Naive thymus-derived CD4-positive, alpha-beta T cell (primary cell): ENCODE data around the gene INSIG2. TPM values are rescaled to one million over a fixed set of nuclear protein-coding genes. Genes with fewer than 3 reads are reported as not detected.
"Not testable (repeated sequence)": the region's sequence is repeated elsewhere in the genome, so short reads cannot be mapped to it uniquely, and the experiment has no call there.

Source experiments
- ATAC-seq: fragments of 150-1000 bp; cut with Tn5 transposase; 2 replicates; pipeline ENCODE4 v1.10.0; 2021; ENCODE audit warnings: mild to moderate bottlenecking, moderate library complexity
- CTCF ChIA-PET: fragments of 350-600 bp; sonication (Branson Sonifier 250); formaldehyde crosslinking; loops from one replicate; lab custom pipeline; 2021; ENCODE audit warnings: antibody characterized with exemption; lab: Charles Lee
- POLR2A ChIA-PET: fragments of 350-600 bp; sonication (Branson Sonifier 250); formaldehyde crosslinking; loops from one replicate; lab custom pipeline; 2021; ENCODE audit warnings: antibody characterized with exemption, inconsistent platforms; lab: Charles Lee
- DNase-seq, 9 donors: peaks; one replicate each; pipeline versions ENCODE4 v3.0.0 to v3.0.0-alpha.2; 2020 to 2022; ENCODE audit warnings: mixed read lengths in 1 of 9
- H3K27ac ChIP-seq: one replicate; pipeline ENCODE4 v1.7.0; 2013; ENCODE audit warnings: mild to moderate bottlenecking, low read depth, low read length, moderate library complexity
- H3K27me3 ChIP-seq, 2 donors: one replicate each; pipeline ENCODE4 v1.7.0; 2013; ENCODE audit warnings: low read length in 2 of 2, mild to moderate bottlenecking in 2 of 2, moderate library complexity in 2 of 2; ENCODE audit not compliant: control insufficient read depth in 2 of 2, insufficient read depth in 2 of 2
- H3K36me3 ChIP-seq, 3 experiments: 1 replicate in 2 of 3; 2 replicates in 1 of 3; pipeline ENCODE4 v1.7.0; 2013; ENCODE audit warnings: low read length in 3 of 3, mild to moderate bottlenecking in 3 of 3, moderate library complexity in 1 of 3; ENCODE audit not compliant: insufficient read depth in 3 of 3, control insufficient read depth in 2 of 3
- H3K4me1 ChIP-seq, 2 donors: one replicate each; pipeline ENCODE4 v1.7.0; 2013; ENCODE audit warnings: low read length in 2 of 2, mild to moderate bottlenecking in 2 of 2, moderate library complexity in 1 of 2; ENCODE audit not compliant: control insufficient read depth in 2 of 2, insufficient read depth in 2 of 2
- H3K4me3 ChIP-seq: 2 replicates; pipeline ENCODE4 v1.7.0; 2013; ENCODE audit warnings: mild to moderate bottlenecking, low read length
- H3K9me3 ChIP-seq, 3 experiments: 1 replicate in 2 of 3; 2 replicates in 1 of 3; pipeline ENCODE4 v1.7.0; 2013; ENCODE audit warnings: low read length in 3 of 3; ENCODE audit not compliant: control insufficient read depth in 2 of 3
- H3K27ac Mint-ChIP-seq, 9 donors: one replicate each; pipeline ENCODE4 v1.8.0; 2020 to 2022; ENCODE audit warnings: mixed read lengths in 9 of 9, mild to moderate bottlenecking in 8 of 9, moderate library complexity in 5 of 9, inconsistent platforms in 2 of 9
- H3K27me3 Mint-ChIP-seq, 5 donors: one replicate each; pipeline ENCODE4 v1.8.0; 2021 to 2022; ENCODE audit warnings: mixed read lengths in 5 of 5, mild to moderate bottlenecking in 1 of 5
- H3K36me3 Mint-ChIP-seq, 5 donors: one replicate each; pipeline ENCODE4 v1.8.0; 2020 to 2022; ENCODE audit warnings: mixed read lengths in 5 of 5, mild to moderate bottlenecking in 3 of 5, inconsistent platforms in 1 of 5
- H3K4me1 Mint-ChIP-seq, 7 donors: one replicate each; pipeline ENCODE4 v1.8.0; 2020 to 2022; ENCODE audit warnings: mixed read lengths in 7 of 7, mild to moderate bottlenecking in 3 of 7, inconsistent platforms in 1 of 7
- H3K4me3 Mint-ChIP-seq, 10 donors: one replicate each; pipeline ENCODE4 v1.8.0; 2020 to 2022; ENCODE audit warnings: mild to moderate bottlenecking in 10 of 10, mixed read lengths in 10 of 10, moderate library complexity in 6 of 10, inconsistent platforms in 2 of 10
- H3K9me3 Mint-ChIP-seq, 11 donors: one replicate each; pipeline ENCODE4 v1.8.0; 2020 to 2022; ENCODE audit warnings: mixed read lengths in 11 of 11, mild to moderate bottlenecking in 4 of 11, inconsistent platforms in 1 of 11, moderate library complexity in 1 of 11
- intact Hi-C, 2 donors: fragments of 100-400 bp; cut with micrococcal nuclease; formaldehyde crosslinking; loops; one replicate each; pipeline ENCODE4 v1.15.1; 2023
- polyA plus RNA-seq, 2 donors: library from polyadenylated mRNA; unstranded; fragments of 300-500 nt; fragmentation: Illumina TruSeq; gene quantifications; one replicate each; pipeline ENCODE4 v1.2.3, GENCODE V29; 2021
- total RNA-seq, 6 experiments: library from RNA in 5 of 6; stranded (reverse) in 5 of 6; gene quantifications; 1 replicate in 5 of 6; 2 replicates in 1 of 6; pipeline ENCODE4 v1.2.3 and lab custom pipeline; 2021 to 2026

INSIG2 gene
- total and polyA plus RNA-seq, 7 experiments from 2014 or later: 8.5 to 31.5 (median 21.0) TPM

- H3K4me3 Mint-ChIP-seq: peak overlapping the region in 1 of 10 donors; percentile 7
- DNase-seq (no peak), ATAC-seq (no peak)
- Histone ChIP-seq H3K27me3 (no peaks in the 10 kb centered on the region), H3K36me3 (peaks cover 3 to 7% (median 3%) of the 10 kb centered on the region in 3 experiments), H3K9me3 (no peaks in the 10 kb centered on the region), H3K4me1 (peaks cover 0 to 17% of the 10 kb centered on the region in 2 donors), H3K27ac (no peak overlapping the region), H3K4me3 (no peak overlapping the region)
- H3K36me3 Mint-ChIP-seq: peaks cover 0 to 4% (median 0%) of the 10 kb centered on the region in 5 donors
- intact Hi-C loops: no loop called here
- CTCF ChIA-PET: interaction anchor here (0.7 kb wide), 1 partner anchor 10 kb away, joined by 3 read pairs; no protein-coding TSS in a partner anchor
- H3K9me3 Mint-ChIP-seq: no peaks in the 10 kb centered on the region
- no peak overlapping the region for H3K27ac Mint-ChIP-seq
- H3K27me3 Mint-ChIP-seq: no peaks in the 10 kb centered on the region
- POLR2A ChIA-PET: no interaction called here
- H3K4me1 Mint-ChIP-seq: peaks cover 21 to 61% (median 43%) of the 10 kb centered on the region in 7 donors
Measured at GRCh38 chr2:118091631-118092030, 3.4 kb downstream of the INSIG2 start.

GRCh38 chr2:118094102-118094501 lies 5.8 kb downstream of the INSIG2 start:
- peak overlapping the region in 1 of 9 donors; percentile 17 for H3K27ac Mint-ChIP-seq
- H3K9me3 Mint-ChIP-seq, ATAC-seq, H3K4me3 ChIP-seq, H3K36me3 ChIP-seq, DNase-seq, intact Hi-C loops, POLR2A ChIA-PET, H3K27ac ChIP-seq, H3K9me3 ChIP-seq, H3K27me3 Mint-ChIP-seq, H3K27me3 ChIP-seq: not testable (repeated sequence)
- H3K4me1 ChIP-seq: peaks cover 0 to 17% of the 10 kb centered on the region in 2 donors
- peaks cover 25 to 61% (median 50%) of the 10 kb centered on the region in 7 donors for H3K4me1 Mint-ChIP-seq
- H3K4me3 Mint-ChIP-seq: peak overlapping the region in 9 of 10 donors; percentile 1 to 52 (median 16)
- CTCF ChIA-PET: interaction anchor here (0.6 kb wide), 1 partner anchor 115 kb away, joined by 4 read pairs; no protein-coding TSS in a partner anchor
- H3K36me3 Mint-ChIP-seq: peaks cover 4 to 17% (median 14%) of the 10 kb centered on the region in 5 donors

GRCh38 chr2:118094503-118094902 lies 6.2 kb downstream of the INSIG2 start:
- peaks cover 3 to 10% (median 4%) of the 10 kb centered on the region in 3 experiments for H3K36me3 ChIP-seq
- H3K9me3 Mint-ChIP-seq: no peaks in the 10 kb centered on the region
- peaks cover 25 to 61% (median 51%) of the 10 kb centered on the region in 7 donors for H3K4me1 Mint-ChIP-seq
- no peak for ATAC-seq
- no peaks in the 10 kb centered on the region for H3K27me3 Mint-ChIP-seq
- intact Hi-C loops: no loop called here
- ChIA-PET CTCF (no interaction called here), POLR2A (no interaction called here)
- peak in 2 of 9 donors; percentile 2 to 4 for DNase-seq
- no peak overlapping the region for H3K27ac ChIP-seq
- peak overlapping the region in 9 of 10 donors; percentile 1 to 52 (median 16) for H3K4me3 Mint-ChIP-seq
- no peaks in the 10 kb centered on the region for H3K27me3 ChIP-seq
- peaks cover 0 to 17% of the 10 kb centered on the region in 2 donors for H3K4me1 ChIP-seq
- peak overlapping the region in 2 of 9 donors; percentile 17 to 24 for H3K27ac Mint-ChIP-seq
- H3K9me3 ChIP-seq: no peaks in the 10 kb centered on the region
- H3K4me3 ChIP-seq: no peak overlapping the region
- peaks cover 4 to 17% (median 14%) of the 10 kb centered on the region in 5 donors for H3K36me3 Mint-ChIP-seq

- Histone ChIP-seq H3K4me3 (no peak overlapping the region), H3K36me3 (peaks cover 3 to 15% (median 4%) of the 10 kb centered on the region in 3 experiments), H3K9me3 (no peaks in the 10 kb centered on the region), H3K4me1 (peaks cover 0 to 17% of the 10 kb centered on the region in 2 donors), H3K27me3 (no peaks in the 10 kb centered on the region), H3K27ac (no peak overlapping the region)
- no peak for ATAC-seq
- intact Hi-C loops: no loop called here
- no peak for DNase-seq
- Mint-ChIP-seq H3K27ac (peak overlapping the region in 4 of 9 donors; percentile 50 to 84 (median 54)), H3K27me3 (no peaks in the 10 kb centered on the region), H3K9me3 (no peaks in the 10 kb centered on the region), H3K4me1 (peaks cover 27 to 54% (median 48%) of the 10 kb centered on the region in 7 donors), H3K36me3 (peaks cover 7 to 23% (median 20%) of the 10 kb centered on the region in 5 donors), H3K4me3 (no peak overlapping the region)
- CTCF ChIA-PET: no interaction called here
- POLR2A ChIA-PET: no interaction called here
Measured at GRCh38 chr2:118095610-118096009, 7.3 kb downstream of the INSIG2 start.

- Mint-ChIP-seq H3K36me3 (peaks cover 10 to 35% (median 24%) of the 10 kb centered on the region in 5 donors), H3K9me3 (no peaks in the 10 kb centered on the region), H3K27me3 (no peaks in the 10 kb centered on the region), H3K27ac (no peak overlapping the region), H3K4me1 (peaks cover 23 to 39% (median 36%) of the 10 kb centered on the region in 7 donors), H3K4me3 (no peak overlapping the region)
- Histone ChIP-seq H3K4me3 (no peak overlapping the region), H3K9me3 (no peaks in the 10 kb centered on the region), H3K36me3 (peaks cover 3 to 15% (median 4%) of the 10 kb centered on the region in 3 experiments), H3K27ac (no peak overlapping the region), H3K4me1 (peaks cover 0 to 9% of the 10 kb centered on the region in 2 donors), H3K27me3 (no peaks in the 10 kb centered on the region)
- ATAC-seq (peak; percentile 44), DNase-seq (no peak)
- ChIA-PET CTCF (no interaction called here), POLR2A (no interaction called here)
- intact Hi-C loops: no loop called here
Measured at GRCh38 chr2:118097657-118098056, 9.4 kb downstream of the INSIG2 start.

- CTCF ChIA-PET: no interaction called here
Measured at GRCh38 chr2:118098307-118099030, 10.2 kb downstream of the INSIG2 start.

More at GRCh38 chr2:118098307-118099030, 10.2 kb downstream of the INSIG2 start:
- Histone ChIP-seq H3K4me3 (no peak overlapping the region), H3K36me3 (peaks cover 3 to 15% (median 4%) of the 10 kb centered on the region in 3 experiments), H3K27ac (no peak overlapping the region), H3K27me3 (no peaks in the 10 kb centered on the region), H3K4me1 (peaks cover 0 to 9% of the 10 kb centered on the region in 2 donors), H3K9me3 (no peaks in the 10 kb centered on the region)
- H3K27ac Mint-ChIP-seq: no peak overlapping the region
- H3K27me3 Mint-ChIP-seq: no peaks in the 10 kb centered on the region
- intact Hi-C loops: no loop called here
- ATAC-seq: no peak
- no peaks in the 10 kb centered on the region for H3K9me3 Mint-ChIP-seq
- H3K4me3 Mint-ChIP-seq: no peak overlapping the region
- H3K36me3 Mint-ChIP-seq: peaks cover 10 to 35% (median 25%) of the 10 kb centered on the region in 5 donors
- peaks cover 21 to 38% (median 34%) of the 10 kb centered on the region in 7 donors for H3K4me1 Mint-ChIP-seq
- DNase-seq: no peak
- POLR2A ChIA-PET: no interaction called here
